Spleen (tissue), 11 donors: ENCODE data around the gene HNRNPA2B1. TPM values are rescaled to one million over a fixed set of nuclear protein-coding genes. Genes with fewer than 3 reads are reported as not detected.
"Not testable (repeated sequence)": the region's sequence is repeated elsewhere in the genome, so short reads cannot be mapped to it uniquely, and the experiment has no call there.

Source experiments
- DNase-seq: peaks from one replicate; pipeline ENCODE4 v3.0.0-alpha.2; 2020
- H3K27ac ChIP-seq, 8 donors: fragments of 200-600 bp; sonication (generic) in 7 of 8; 1 replicate in 4 of 8; 2 replicates in 4 of 8; pipeline versions ENCODE4 v1.5.0 to v1.8.0; 2016 to 2021; ENCODE audit warnings: inconsistent platforms in 4 of 8, mild to moderate bottlenecking in 4 of 8, moderate library complexity in 1 of 8
- H3K27me3 ChIP-seq, 7 donors: fragments of 200-600 bp; sonication (generic) in 6 of 7; replicated peaks in 1 of 7; 1 replicate in 4 of 7; 2 replicates in 3 of 7; pipeline versions ENCODE4 v1.5.0 to v1.8.0; 2016 to 2021; ENCODE audit warnings: inconsistent platforms in 3 of 7, mild to moderate bottlenecking in 1 of 7
- H3K36me3 ChIP-seq, 6 donors: fragments of 200-600 bp; sonication (generic) in 5 of 6; 1 replicate in 4 of 6; 2 replicates in 2 of 6; pipeline versions ENCODE4 v1.5.0 to v1.8.0; 2016 to 2021; ENCODE audit warnings: inconsistent platforms in 2 of 6
- H3K4me1 ChIP-seq, 6 donors: fragments of 200-600 bp; sonication (generic) in 5 of 6; 1 replicate in 3 of 6; 2 replicates in 3 of 6; pipeline versions ENCODE4 v1.5.0 to v1.8.0; 2016 to 2021; ENCODE audit warnings: inconsistent platforms in 3 of 6
- H3K4me3 ChIP-seq, 8 donors: fragments of 200-600 bp; sonication (generic) in 7 of 8; 1 replicate in 4 of 8; 2 replicates in 4 of 8; pipeline versions ENCODE4 v1.5.0 to v1.8.0; 2016 to 2021; ENCODE audit warnings: inconsistent platforms in 4 of 8, mild to moderate bottlenecking in 4 of 8, moderate library complexity in 2 of 8
- H3K9me3 ChIP-seq, 8 donors: fragments of 200-600 bp; sonication (generic) in 7 of 8; 1 replicate in 4 of 8; 2 replicates in 4 of 8; pipeline versions ENCODE4 v1.5.0 to v1.8.0; 2016 to 2021; ENCODE audit warnings: inconsistent platforms in 4 of 8
- POLR2A ChIP-seq, 3 donors: fragments of 450-650 bp; IDR thresholded peaks; one replicate each; pipeline ENCODE4 v1.5.1; 2017; ENCODE audit warnings: antibody characterized with exemption in 3 of 3, mild to moderate bottlenecking in 1 of 3
- POLR2AphosphoS5 ChIP-seq, 3 donors: sonication (generic); formaldehyde crosslinking; IDR thresholded peaks; one replicate each; pipeline ENCODE4 v1.5.1; 2017; ENCODE audit warnings: antibody characterized with exemption in 3 of 3
- WGBS, 5 donors: extraction: QIAGEN DNeasy Blood & Tissue Kit in 3 of 5; methylation state at CpG; one replicate each; pipeline versions ENCODE4 v1.1.5 to v1.1.7; 2013 to 2018; 5-methylcytosine and 5-hydroxymethylcytosine counted together
- intact Hi-C: fragments of 100-400 bp; cut with DNase I; formaldehyde crosslinking; loops from one replicate; pipeline ENCODE4 v1.15.0; 2023; ENCODE audit warnings: low total_unique reads
- polyA plus RNA-seq, 3 donors: library from polyadenylated mRNA; stranded (reverse); fragments of 200-250 nt; gene quantifications; one replicate each; pipeline ENCODE4 v1.2.1, GENCODE V29; 2013
- total RNA-seq, 7 donors: library from RNA; depleted of rRNA in 3 of 7; stranded (reverse); fragments of >200 nt in 3 of 7; fragmentation: NEBNext Ultra II Directional in 4 of 7; extraction: Animal tissue kit (Norgen Biotek cat#: 25700) in 4 of 7; gene quantifications; one replicate each; pipeline versions ENCODE4 v1.1.0 to v1.2.1, GENCODE V29; 2016 to 2021
- TF ChIP-seq, protein P1 (sequence below), 11 experiments: fragments of 200-600 bp in 7 of 11; fragments of 450-650 bp in 4 of 11; sonication (generic) in 4 of 11; IDR thresholded peaks in 8 of 11; conservative IDR thresholded peaks in 3 of 11; 1 replicate in 7 of 11; 2 replicates in 4 of 11; pipeline versions ENCODE4 v1.4.0 to v1.8.0; 2016 to 2021; ENCODE audit warnings: antibody characterized with exemption in 11 of 11, inconsistent platforms in 4 of 11, mild to moderate bottlenecking in 1 of 11
- donor health status: healthy with polysubstance abuse.
- donor health status: DM: no; HTN: no; CAD: no; lungs with moderate emphysema.
- donor health status: DM: no; HTN: no; CAD: no.
- donor health status: Bipolar disorder and iron deficiency.
- donor health status: healthy.
- donor health status: DM: no; HTN: no; CAD: no.
- donor health status: DM: yes; HTN: yes; CAD: no.

The HNRNPA2B1 gene
- total and polyA plus RNA-seq, 10 donors, result 267 to 690 (median 458) TPM

DNA sequence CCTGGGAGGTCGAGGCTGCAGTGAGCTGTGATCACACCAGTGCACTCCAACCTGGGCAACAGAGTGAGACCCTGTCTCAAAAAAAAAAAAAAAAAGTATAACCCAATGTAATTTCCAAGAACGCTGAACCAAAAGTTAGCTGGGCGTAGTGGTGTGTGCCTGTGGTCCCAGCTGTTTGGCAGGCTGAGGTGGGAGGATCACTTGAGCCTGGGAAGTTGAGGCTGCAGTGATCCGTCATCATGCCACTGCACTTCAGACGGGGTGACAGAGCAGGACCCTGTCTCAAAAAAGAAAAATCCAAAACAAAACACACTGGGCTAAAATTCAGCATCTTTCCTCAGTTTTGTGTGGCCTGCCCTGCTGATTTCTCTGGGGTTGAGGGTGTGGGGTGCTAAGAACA is 21.1 kb downstream of the HNRNPA2B1 start:
- TF ChIP-seq POLR2AphosphoS5 (IDR thresholded peaks at IDR 0.05) (peak in 2 of 3 donors; percentile 35 to 63), POLR2A (IDR thresholded peaks at IDR 0.05) (no peak)
- intact Hi-C loops, result no loop called here
- 70 to 84% (median 82%) methylated on average over 5 of the region's 5 CpGs for WGBS, 5 donors

DNA sequence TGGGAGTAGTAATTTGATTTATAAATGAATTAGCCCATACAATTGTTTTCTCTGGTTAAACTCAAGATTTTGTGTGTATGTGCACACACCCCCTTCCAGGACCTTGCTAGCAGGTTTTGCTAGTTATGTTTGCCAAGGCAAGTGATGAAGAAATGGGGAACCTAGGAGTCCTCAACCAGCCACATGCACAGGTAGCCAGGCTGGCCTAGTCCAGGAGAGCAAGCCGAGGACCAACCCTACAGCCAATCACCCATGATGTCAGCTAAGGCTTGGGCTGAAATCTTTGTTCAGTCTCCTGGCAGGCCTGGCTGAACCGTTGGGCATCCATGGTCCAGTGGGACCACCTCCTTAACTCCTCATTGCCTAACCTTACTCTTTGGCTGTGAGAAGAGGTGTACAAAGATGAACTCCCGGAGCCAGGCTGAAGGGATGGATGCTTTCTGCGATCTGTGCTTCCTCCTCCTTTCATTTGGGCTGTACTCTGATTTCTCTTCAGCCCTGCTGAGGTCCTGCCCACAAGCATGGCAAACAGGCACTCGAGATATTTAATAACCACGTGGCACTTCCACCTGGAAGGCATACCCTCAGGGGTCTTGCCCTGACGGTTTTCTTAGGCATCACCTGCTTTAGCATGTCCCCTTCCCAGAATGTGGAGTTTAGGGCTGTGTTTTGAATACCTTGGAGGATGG is 22.1 kb downstream of the HNRNPA2B1 start:
- DNase-seq, result no peak
- 88 to 91% (median 91%) methylated on average over 7 of the region's 7 CpGs for WGBS, 5 donors
- Histone ChIP-seq H3K9me3 (no peaks in the 10 kb centered on the region), H3K36me3 (no peaks in the 10 kb centered on the region), H3K4me1 (peaks cover 0 to 40% (median 13%) of the 10 kb centered on the region in 6 donors), H3K27ac (no peak overlapping the region), H3K4me3 (no peak overlapping the region), H3K27me3 (no peaks in the 10 kb centered on the region)
- TF ChIP-seq, protein P1, sequence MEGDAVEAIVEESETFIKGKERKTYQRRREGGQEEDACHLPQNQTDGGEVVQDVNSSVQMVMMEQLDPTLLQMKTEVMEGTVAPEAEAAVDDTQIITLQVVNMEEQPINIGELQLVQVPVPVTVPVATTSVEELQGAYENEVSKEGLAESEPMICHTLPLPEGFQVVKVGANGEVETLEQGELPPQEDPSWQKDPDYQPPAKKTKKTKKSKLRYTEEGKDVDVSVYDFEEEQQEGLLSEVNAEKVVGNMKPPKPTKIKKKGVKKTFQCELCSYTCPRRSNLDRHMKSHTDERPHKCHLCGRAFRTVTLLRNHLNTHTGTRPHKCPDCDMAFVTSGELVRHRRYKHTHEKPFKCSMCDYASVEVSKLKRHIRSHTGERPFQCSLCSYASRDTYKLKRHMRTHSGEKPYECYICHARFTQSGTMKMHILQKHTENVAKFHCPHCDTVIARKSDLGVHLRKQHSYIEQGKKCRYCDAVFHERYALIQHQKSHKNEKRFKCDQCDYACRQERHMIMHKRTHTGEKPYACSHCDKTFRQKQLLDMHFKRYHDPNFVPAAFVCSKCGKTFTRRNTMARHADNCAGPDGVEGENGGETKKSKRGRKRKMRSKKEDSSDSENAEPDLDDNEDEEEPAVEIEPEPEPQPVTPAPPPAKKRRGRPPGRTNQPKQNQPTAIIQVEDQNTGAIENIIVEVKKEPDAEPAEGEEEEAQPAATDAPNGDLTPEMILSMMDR (IDR thresholded peaks at IDR 0.05 in 8 of 11, conservative IDR thresholded peaks at IDR 0.05 in 3 of 11), result no peak
- TF ChIP-seq POLR2AphosphoS5 (IDR thresholded peaks at IDR 0.05), result peak in 2 of 3 donors; percentile 51 to 65
- TF ChIP-seq POLR2A (IDR thresholded peaks at IDR 0.05), result no peak
- intact Hi-C loops, result no loop called here

More for the DNA sequence above, 21.1 kb downstream of the HNRNPA2B1 start:
- H3K4me1 ChIP-seq, result peaks cover 0 to 47% (median 13%) of the 10 kb centered on the region in 6 donors
- H3K36me3 ChIP-seq, result peaks cover 0 to 5% (median 0%) of the 10 kb centered on the region in 6 donors
- no peak for DNase-seq
- no peak overlapping the region for H3K4me3 ChIP-seq
- no peaks in the 10 kb centered on the region for H3K9me3 ChIP-seq
- H3K27ac ChIP-seq, result no peak overlapping the region
- H3K27me3 ChIP-seq, result no peaks in the 10 kb centered on the region

DNA sequence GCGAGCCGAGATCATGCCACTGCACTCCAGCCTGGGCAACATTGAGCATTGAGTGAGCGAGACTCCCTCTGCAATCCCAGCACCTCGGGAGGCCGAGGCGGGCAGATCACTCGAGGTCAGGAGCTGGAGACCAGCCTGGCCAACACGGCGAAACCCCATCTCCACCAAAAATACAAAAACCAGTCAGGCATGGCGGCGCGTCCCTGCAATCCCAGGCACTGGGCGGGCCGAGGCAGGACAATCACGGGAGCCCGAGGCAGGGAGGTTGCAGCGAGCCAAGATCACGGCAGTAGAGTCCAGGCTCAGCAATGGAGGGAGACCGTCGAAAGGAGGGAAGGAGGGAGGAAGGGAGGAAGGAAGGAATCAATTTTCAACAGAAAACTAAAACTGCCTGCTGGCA is 23.3 kb downstream of the HNRNPA2B1 start:
- DNase-seq, H3K4me3 ChIP-seq, H3K9me3 ChIP-seq, H3K27ac ChIP-seq, H3K27me3 ChIP-seq, H3K36me3 ChIP-seq, intact Hi-C loops: not testable (repeated sequence)
- 93 to 96% (median 94%) methylated on average over 17 to 20 of the region's 20 CpGs for WGBS, 5 donors
- H3K4me1 ChIP-seq, result peaks cover 0 to 30% (median 11%) of the 10 kb centered on the region in 6 donors
- TF ChIP-seq POLR2AphosphoS5 (IDR thresholded peaks at IDR 0.05), result peak; percentile 14 to 69 (median 25)

DNA sequence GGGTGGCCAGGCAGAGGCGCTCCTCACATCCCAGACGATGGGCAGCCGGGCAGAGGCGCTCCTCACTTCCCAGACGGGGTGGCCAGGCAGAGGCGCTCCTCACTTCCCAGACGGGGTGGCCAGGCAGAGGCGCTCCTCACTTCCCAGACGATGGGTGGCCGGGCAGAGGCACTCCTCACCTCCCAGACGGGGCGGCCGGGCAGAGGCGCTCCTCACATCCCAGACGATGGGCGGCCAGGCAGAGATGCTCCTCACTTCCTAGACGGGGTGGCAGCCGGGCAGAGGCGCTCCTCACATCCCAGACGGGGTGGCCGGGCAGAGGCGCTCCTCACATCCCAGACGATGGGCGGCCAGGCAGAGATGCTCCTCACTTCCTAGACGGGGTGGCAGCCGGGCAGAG is 23.9 kb downstream of the HNRNPA2B1 start:
- DNase-seq, H3K27me3 ChIP-seq, H3K27ac ChIP-seq, H3K4me3 ChIP-seq, H3K36me3 ChIP-seq, intact Hi-C loops, H3K9me3 ChIP-seq: not testable (repeated sequence)
- peaks cover 0 to 25% (median 9%) of the 10 kb centered on the region in 6 donors for H3K4me1 ChIP-seq
- 95 to 99% (median 96%) methylated on average over 6 to 20 of the region's 26 CpGs; no CpG with 5 or more reads in 2 of the 5 donors for WGBS, 5 donors

DNA sequence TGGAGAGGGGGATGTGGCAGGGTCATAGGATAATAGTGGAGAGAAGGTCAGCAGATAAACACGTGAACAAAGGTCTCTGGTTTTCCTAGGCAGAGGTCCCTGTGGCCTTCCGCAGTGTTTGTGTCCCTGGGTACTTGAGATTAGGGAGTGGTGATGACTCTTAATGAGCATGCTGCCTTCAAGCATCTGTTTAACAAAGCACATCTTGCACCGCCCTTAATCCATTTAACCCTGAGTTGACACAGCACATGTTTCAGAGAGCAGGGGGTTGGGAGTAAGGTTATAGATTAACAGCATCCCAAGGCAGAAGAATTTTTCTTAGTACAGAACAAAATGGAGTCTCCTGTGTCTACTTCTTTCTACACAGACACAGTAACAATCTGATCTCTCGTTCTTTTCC is 24.6 kb downstream of the HNRNPA2B1 start:
- peaks cover 0 to 17% (median 7%) of the 10 kb centered on the region in 6 donors for H3K4me1 ChIP-seq
- H3K27me3 ChIP-seq, H3K4me3 ChIP-seq, DNase-seq, intact Hi-C loops, H3K27ac ChIP-seq, H3K36me3 ChIP-seq, H3K9me3 ChIP-seq: not testable (repeated sequence)
- 91 to 100% (median 95%) methylated on average over 1 of the region's 4 CpGs for WGBS, 5 donors

DNA sequence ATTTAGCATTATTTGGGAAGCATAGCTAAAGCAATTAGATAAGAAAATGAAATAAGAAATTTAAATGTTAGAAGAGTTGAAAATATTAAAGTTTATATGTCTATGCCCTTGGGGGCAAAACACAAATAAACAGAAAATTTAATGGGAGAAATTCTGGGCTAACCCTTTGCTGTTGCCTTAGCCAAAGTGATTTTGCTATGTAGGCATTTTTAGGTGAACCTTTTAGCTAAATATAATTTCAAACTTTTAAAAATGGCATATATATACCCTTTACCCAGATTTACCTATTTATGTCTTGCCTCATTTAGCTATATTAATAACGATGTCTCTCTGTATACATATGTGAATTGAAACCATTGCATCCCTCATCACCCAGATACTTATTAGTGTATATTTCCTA is 28.5 kb downstream of the HNRNPA2B1 start:
- intact Hi-C loops, result no loop called here
- DNase-seq, result no peak
- no peak overlapping the region for H3K27ac ChIP-seq
- WGBS, 5 donors, result 93 to 100% (median 98%) methylated on average over 1 of the region's 1 CpG
- no peaks in the 10 kb centered on the region for H3K27me3 ChIP-seq
- H3K9me3 ChIP-seq, result no peaks in the 10 kb centered on the region
- no peak for TF ChIP-seq POLR2A (IDR thresholded peaks at IDR 0.05)
- TF ChIP-seq POLR2AphosphoS5 (IDR thresholded peaks at IDR 0.05), result no peak
- TF ChIP-seq, protein P1 (IDR thresholded peaks at IDR 0.05 in 8 of 11, conservative IDR thresholded peaks at IDR 0.05 in 3 of 11), result no peak
- H3K4me3 ChIP-seq, result no peak overlapping the region
- H3K4me1 ChIP-seq, result peaks cover 4 to 11% (median 8%) of the 10 kb centered on the region in 6 donors
- H3K36me3 ChIP-seq, result peaks cover 0 to 25% (median 3%) of the 10 kb centered on the region in 6 donors
